Aorta (tissue), 5 donors: ENCODE results near the gene ATP6V0D1. TPM values are rescaled to one million over a fixed set of nuclear protein-coding genes. Genes with fewer than 3 reads are reported as not detected.

Experiments
- ATAC-seq: fragments of 200-7000 bp; cut with Tn5 transposase; one replicate; pipeline ENCODE4 v1.9.1; 2022; ENCODE audit warnings: moderate library complexity; ENCODE audit not compliant: low FRiP score
- DNase-seq, 2 donors: peaks; one replicate each; pipeline ENCODE4 v3.0.0-alpha.2; 2020
- H3K27ac ChIP-seq, 2 donors: one replicate each; pipeline ENCODE4 v1.5.1; 2013; ENCODE audit warnings: low read length in 2 of 2, mild to moderate bottlenecking in 2 of 2, moderate library complexity in 2 of 2, control low read depth in 1 of 2, inconsistent platforms in 1 of 2, low read depth in 1 of 2
- H3K27me3 ChIP-seq, 2 donors: one replicate each; pipeline ENCODE4 v1.6.1; 2013; ENCODE audit warnings: control low read depth in 1 of 2, low read length in 1 of 2, mild to moderate bottlenecking in 1 of 2, moderate library complexity in 1 of 2; ENCODE audit not compliant: insufficient read depth in 2 of 2, control insufficient read depth in 1 of 2
- H3K36me3 ChIP-seq, 2 donors: one replicate each; pipeline ENCODE4 v1.6.1; 2013; ENCODE audit warnings: control low read depth in 1 of 2, low read length in 1 of 2, mild to moderate bottlenecking in 1 of 2; ENCODE audit not compliant: insufficient read depth in 2 of 2, control insufficient read depth in 1 of 2
- H3K4me1 ChIP-seq, 2 donors: one replicate each; pipeline ENCODE4 v1.6.1; 2013; ENCODE audit warnings: low read length in 2 of 2, control low read depth in 1 of 2, mild to moderate bottlenecking in 1 of 2, moderate library complexity in 1 of 2; ENCODE audit not compliant: insufficient read depth in 2 of 2, control insufficient read depth in 1 of 2
- H3K4me3 ChIP-seq, 2 donors: one replicate each; pipeline ENCODE4 v1.5.1; 2013; ENCODE audit warnings: low read length in 2 of 2, control low read depth in 1 of 2, mild to moderate bottlenecking in 1 of 2
- H3K9me3 ChIP-seq: one replicate; pipeline ENCODE4 v1.6.1; 2013; ENCODE audit warnings: mild to moderate bottlenecking, low read length; ENCODE audit not compliant: control insufficient read depth
- WGBS, 2 donors: extraction: QIAGEN DNeasy Blood & Tissue Kit; methylation state at CpG; one replicate each; pipeline ENCODE4 v1.1.7; 2013; 5-methylcytosine and 5-hydroxymethylcytosine counted together
- intact Hi-C, 2 donors: fragments of 100-400 bp; cut with DNase I; formaldehyde crosslinking; loops; one replicate each; pipeline versions ENCODE4 v1.14.2 to v1.15.0; 2022
- polyA plus RNA-seq, 2 donors: library from polyadenylated mRNA; stranded (reverse); fragments of 200-250 nt; gene quantifications; one replicate each; pipeline ENCODE4 v1.2.3, GENCODE V29; 2013
- total RNA-seq, 2 donors: library from RNA; stranded (reverse); fragmentation: NEBNext Ultra II Directional; extraction: Animal tissue kit (Norgen Biotek cat#: 25700); gene quantifications; one replicate each; pipeline ENCODE4 v1.2.1, GENCODE V29; 2021
- donor health status: healthy with polysubstance abuse.
- donor health status: Bipolar disorder and iron deficiency.
- donor health status: DM: no; HTN: no; CAD: no.
- donor health status: DM: no; HTN: no; CAD: no.
- donor health status: DM: yes; HTN: yes; CAD: no.

ATP6V0D1 gene
- total and polyA plus RNA-seq, 4 donors = 52.0 to 88.0 (median 60.3) TPM

- no peak overlapping the region for H3K27ac ChIP-seq
- no peaks in the 10 kb centered on the region for H3K27me3 ChIP-seq
- no peaks in the 10 kb centered on the region for H3K36me3 ChIP-seq
- 76% methylated on average over 15 of the region's 15 CpGs for WGBS, 2 donors
- H3K9me3 ChIP-seq = no peaks in the 10 kb centered on the region
- ATAC-seq (no peak), DNase-seq (peak in 1 of 2 donors; percentile 80)
- intact Hi-C loops = no loop called here
- H3K4me3 ChIP-seq = no peak overlapping the region
- H3K4me1 ChIP-seq = no peaks in the 10 kb centered on the region
Measured at GRCh38 chr16:67397036-67397801, 83.7 kb downstream of the ATP6V0D1 start.

- Histone ChIP-seq H3K27ac (no peak overlapping the region), H3K36me3 (no peaks in the 10 kb centered on the region), H3K4me3 (no peak overlapping the region), H3K9me3 (no peaks in the 10 kb centered on the region), H3K27me3 (no peaks in the 10 kb centered on the region), H3K4me1 (no peaks in the 10 kb centered on the region)
- DNase-seq (peak; percentile 85 to 89), ATAC-seq (peak; percentile 17)
- intact Hi-C loops = no loop called here
- 35 to 37% methylated on average over 24 to 31 of the region's 31 CpGs for WGBS, 2 donors
Measured at GRCh38 chr16:67396159-67397035, 84.6 kb downstream of the ATP6V0D1 start.

- Histone ChIP-seq H3K27ac (no peak overlapping the region), H3K4me3 (no peak overlapping the region)
- ATAC-seq = no peak
Measured at GRCh38 chr16:67395458-67396158, 85.3 kb downstream of the ATP6V0D1 start.

GRCh38 chr16:67395105-67395457, 85.9 kb downstream of the ATP6V0D1 start:
- Histone ChIP-seq H3K27me3 (no peaks in the 10 kb centered on the region), H3K27ac (no peak overlapping the region), H3K36me3 (no peaks in the 10 kb centered on the region), H3K4me3 (no peak overlapping the region), H3K9me3 (no peaks in the 10 kb centered on the region), H3K4me1 (no peaks in the 10 kb centered on the region)
- DNase-seq (no peak), ATAC-seq (no peak)
- intact Hi-C loops = no loop called here
- 75 to 79% methylated on average over 10 of the region's 10 CpGs for WGBS, 2 donors

More at GRCh38 chr16:67395458-67396158, 85.3 kb downstream of the ATP6V0D1 start:
- DNase-seq = peak in 1 of 2 donors; percentile 63
- intact Hi-C loops = no loop called here
- Histone ChIP-seq H3K36me3 (no peaks in the 10 kb centered on the region), H3K9me3 (no peaks in the 10 kb centered on the region), H3K4me1 (no peaks in the 10 kb centered on the region), H3K27me3 (no peaks in the 10 kb centered on the region)
- 88 to 89% methylated on average over 13 of the region's 13 CpGs for WGBS, 2 donors

GRCh38 chr16:67394155-67395104, 86.5 kb downstream of the ATP6V0D1 start:
- Histone ChIP-seq H3K4me1 (no peaks in the 10 kb centered on the region), H3K9me3 (no peaks in the 10 kb centered on the region), H3K4me3 (no peak overlapping the region), H3K36me3 (no peaks in the 10 kb centered on the region), H3K27ac (no peak overlapping the region), H3K27me3 (no peaks in the 10 kb centered on the region)
- DNase-seq (peak; percentile 77 to 83), ATAC-seq (no peak)
- WGBS, 2 donors = 12 to 13% methylated on average over 74 to 88 of the region's 88 CpGs
- intact Hi-C loops = no loop called here

GRCh38 chr16:67393788-67394154, 87.2 kb downstream of the ATP6V0D1 start:
- no peak overlapping the region for H3K27ac ChIP-seq
- WGBS, 2 donors = 3 to 6% methylated on average over 18 to 20 of the region's 20 CpGs
- no peaks in the 10 kb centered on the region for H3K27me3 ChIP-seq
- no peaks in the 10 kb centered on the region for H3K36me3 ChIP-seq
- H3K4me3 ChIP-seq = no peak overlapping the region
- DNase-seq (peak in 1 of 2 donors; percentile 74), ATAC-seq (no peak)
- H3K4me1 ChIP-seq = no peaks in the 10 kb centered on the region
- H3K9me3 ChIP-seq = no peaks in the 10 kb centered on the region
- intact Hi-C loops = no loop called here

GRCh38 chr16:67393111-67393787, 87.7 kb downstream of the ATP6V0D1 start, which contains the start of gene TPPP3:
TSS of gene TPPP3 (minus strand) at chr16:67393498. CDS start at chr16:67391111, 2,387 bp downstream.
- peak; percentile 90 for ATAC-seq
- intact Hi-C loops = no loop called here
- Histone ChIP-seq H3K36me3 (no peaks in the 10 kb centered on the region), H3K27me3 (no peaks in the 10 kb centered on the region), H3K4me3 (no peak within 1 kb of the TSS), H3K9me3 (no peaks in the 10 kb centered on the region), H3K27ac (no peak within 1 kb of the TSS), H3K4me1 (no peaks in the 10 kb centered on the region)
- peak; percentile 92 to 97 for DNase-seq
- 3 to 4% methylated on average over 47 to 56 of the region's 56 CpGs for WGBS, 2 donors
